Measurements from ENCODE around the gene AGFG1.
A peak's percentile ranks its signal among the peaks of the same experiment; 100 is the strongest.

Gene AGFG1

DNA sequence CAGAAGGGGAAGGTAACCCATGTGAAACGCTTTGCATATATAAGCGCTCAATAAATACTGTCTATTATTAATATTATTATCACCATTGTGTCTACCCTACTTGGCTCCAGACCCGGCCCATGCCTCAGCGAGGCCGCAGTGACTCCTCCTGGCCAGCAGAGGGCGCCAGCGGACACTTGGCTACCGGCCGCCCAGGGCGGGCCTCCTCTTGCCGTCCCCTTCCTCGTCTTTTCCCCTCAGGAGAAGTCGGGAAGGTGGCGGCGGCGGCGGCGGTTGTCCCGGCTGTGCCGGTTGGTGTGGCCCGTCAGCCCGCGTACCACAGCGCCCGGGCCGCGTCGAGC lies at the start of gene AGFG1:
Gene AGFG1 (plus strand): TSS at position 233 of the 341 bp plus-strand sequence. CDS start 266 bp downstream, outside the sequence.
- peak within 1 kb of the TSS; percentile 83 for H3K4me3 ChIP-seq (ENCODE audit: low read length)
- TF ChIP-seq CTCF (conservative IDR thresholded peaks at IDR 0.05; ENCODE audit: low read length), result peak; percentile 91
- peak; percentile 69 for DNase-seq (ENCODE audit: low read depth)

- no peak for DNase-seq (ENCODE audit: low read depth)
- TF ChIP-seq CTCF (conservative IDR thresholded peaks at IDR 0.05; ENCODE audit: low read length), result no peak
- H3K4me3 ChIP-seq (ENCODE audit: low read length), result no peak overlapping the region
Observed at GRCh38 chr2:227423656-227424499, 48.1 kb upstream of the AGFG1 start.

DNA sequence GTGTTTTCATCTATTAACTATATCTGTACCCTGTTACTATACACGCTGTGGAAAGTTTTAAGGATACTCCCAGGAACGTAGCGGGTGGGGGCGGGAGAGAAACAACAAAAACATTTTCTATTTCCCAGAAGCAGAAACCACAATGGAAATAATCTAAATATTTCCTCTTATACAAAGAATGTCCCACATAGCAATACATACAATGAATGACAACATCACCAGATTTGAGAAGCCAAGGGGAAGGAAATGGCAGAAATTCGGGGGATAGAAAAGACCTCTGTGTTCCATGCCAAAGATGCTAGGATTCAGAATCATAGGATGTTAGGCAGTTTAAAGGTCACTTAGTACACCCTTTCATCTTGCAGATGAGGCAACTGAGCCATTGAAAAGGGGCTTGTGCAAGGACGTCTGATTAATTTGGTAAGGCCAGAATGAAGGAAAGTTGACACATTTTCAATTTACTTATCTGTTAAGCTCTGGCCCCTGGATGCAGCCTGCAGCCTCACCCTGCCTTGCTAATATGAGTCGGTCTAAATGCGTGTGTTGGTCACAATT lies 43.1 kb upstream of the AGFG1 start:
- no peak for TF ChIP-seq CTCF (conservative IDR thresholded peaks at IDR 0.05; ENCODE audit: low read length)
- DNase-seq (ENCODE audit: low read depth), result no peak

DNA sequence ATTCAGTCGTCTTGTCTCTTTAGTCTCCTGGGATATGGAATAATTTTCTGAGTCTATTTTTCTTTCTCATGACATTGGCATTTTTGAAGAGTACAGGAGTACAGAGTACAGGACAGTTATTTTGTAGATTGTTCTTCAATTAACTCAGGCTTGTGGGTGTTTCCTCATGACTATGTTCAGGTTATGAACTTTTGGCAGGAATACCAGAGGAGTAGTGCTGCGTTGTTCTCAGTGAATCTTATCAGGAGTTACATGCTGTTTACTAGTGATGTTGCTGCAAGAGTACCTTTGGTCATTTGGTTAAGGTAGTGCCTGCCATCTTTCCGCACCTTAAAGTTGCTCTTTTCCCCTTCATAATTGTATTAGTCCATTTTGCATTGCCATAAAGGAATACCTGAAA lies 41.3 kb upstream of the AGFG1 start:
- DNase-seq (ENCODE audit: low read depth), result no peak
- no peak for TF ChIP-seq CTCF (conservative IDR thresholded peaks at IDR 0.05; ENCODE audit: low read length)

More for the DNA sequence above, 43.1 kb upstream of the AGFG1 start:
- H3K4me3 ChIP-seq (ENCODE audit: low read length), result no peak overlapping the region

GRCh38 chr2:227433171-227433570 lies 38.8 kb upstream of the AGFG1 start:
- no peak for DNase-seq (ENCODE audit: low read depth)
- H3K4me3 ChIP-seq (ENCODE audit: low read length), result no peak overlapping the region
- TF ChIP-seq CTCF (conservative IDR thresholded peaks at IDR 0.05; ENCODE audit: low read length), result no peak

More for the DNA sequence above, 41.3 kb upstream of the AGFG1 start:
- no peak overlapping the region for H3K4me3 ChIP-seq (ENCODE audit: low read length)

DNA sequence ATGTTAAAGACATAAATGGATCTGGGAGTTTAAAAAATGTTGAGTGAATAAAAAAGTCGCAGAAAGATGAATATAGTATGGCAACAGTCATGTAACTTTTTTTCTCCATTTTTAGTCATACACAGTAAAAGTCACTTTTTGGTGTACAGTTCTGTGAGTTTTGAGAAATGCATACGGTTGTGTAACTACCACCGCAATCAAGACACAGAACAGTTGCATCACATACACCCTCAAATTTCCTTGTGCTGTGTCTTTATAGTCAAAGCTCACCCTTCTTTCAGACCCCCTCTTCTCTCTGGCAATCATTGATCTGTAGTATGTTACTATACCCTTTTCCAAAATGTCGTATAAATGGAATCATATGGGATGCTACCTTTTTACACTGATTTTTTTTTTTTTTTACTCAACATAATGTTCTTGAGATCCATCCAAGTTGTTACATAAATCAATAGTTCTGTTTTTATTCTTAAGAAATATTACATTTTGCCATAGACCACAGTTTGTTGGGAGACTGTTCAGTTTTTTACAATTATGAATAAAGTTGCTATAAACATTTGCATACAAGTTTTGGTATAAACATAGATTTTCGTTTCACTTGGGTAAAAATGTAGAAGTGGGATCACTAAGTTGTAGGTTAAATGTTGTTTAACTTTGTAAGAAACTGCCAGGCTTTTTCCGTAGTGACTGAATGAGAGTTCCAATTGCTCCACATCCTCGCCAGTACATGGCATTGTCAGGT lies 35.4 kb upstream of the AGFG1 start:
- no peak overlapping the region for H3K4me3 ChIP-seq (ENCODE audit: low read length)
- no peak for DNase-seq (ENCODE audit: low read depth)
- TF ChIP-seq CTCF (conservative IDR thresholded peaks at IDR 0.05; ENCODE audit: low read length), result no peak
